GM12878 (cell line): Measurements from ENCODE around the gene TTYH1. TPM values are rescaled to one million over a fixed set of nuclear protein-coding genes. Genes with fewer than 3 reads are reported as not detected.
"Not testable (repeated sequence)": the region's sequence is repeated elsewhere in the genome, so short reads cannot be mapped to it uniquely, and the experiment has no call there.

Experiments used
- ATAC-seq: fragments of 200-7000 bp; cut with Tn5 transposase; 3 replicates; pipeline ENCODE4 v1.9.1; 2020; ENCODE audit warnings: mild to moderate bottlenecking, moderate library complexity
- BruUV-seq: library from RNA; stranded (reverse); fragments of 400-500 nt; replicated peaks from 2 replicates; lab custom pipeline; 2021; lab: Mats Ljungman, UMichigan
- CTCF ChIA-PET: fragments of 300-600 bp; sonication (Branson Sonifier 250); formaldehyde crosslinking; extraction: SDS; loops from one replicate; lab custom pipeline; 2021; ENCODE audit warnings: inconsistent platforms; lab: Yijun Ruan, JAX
- POLR2A ChIA-PET: fragments of 350-600 bp; formaldehyde crosslinking; extraction: SDS; loops from one replicate; lab custom pipeline; 2021; ENCODE audit warnings: inconsistent platforms; lab: Charles Lee
- RAD21 ChIA-PET: fragments of 300-600 bp; sonication (Branson Sonifier 250); formaldehyde crosslinking; loops from one replicate; lab custom pipeline; 2023; ENCODE audit warnings: antibody characterized with exemption; ENCODE audit not compliant: unreplicated experiment; lab: Charles Lee
- SMC1A ChIA-PET: fragments of 300-600 bp; sonication (Branson Sonifier 250); formaldehyde crosslinking; loops from one replicate; lab custom pipeline; 2023; ENCODE audit not compliant: unreplicated experiment, uncharacterized antibody; lab: Charles Lee
- DNase-seq: peaks from one replicate; pipeline ENCODE4 v3.0.0-alpha.2; 2011; ENCODE audit warnings: low read depth, low spot score
- FAIRE-seq: peaks from 3 replicates; lab custom pipeline; 2011; peaks lifted over from hg19 to GRCh38; lab: Jason Lieb, UNC
- H2AFZ ChIP-seq: 2 replicates; pipeline ENCODE4 v1.6.0; 2011; ENCODE audit warnings: low read depth, low read length, control low read depth; ENCODE audit not compliant: control insufficient read depth
- H3K27ac ChIP-seq: 2 replicates; pipeline ENCODE4 v1.5.1; 2011; ENCODE audit warnings: control low read depth; ENCODE audit not compliant: control insufficient read depth, insufficient read depth
- H3K27me3 ChIP-seq, 2 experiments: replicated peaks in 1 of 2; 2 replicates each; pipeline versions ENCODE4 v1.6.0 to v1.6.1; 2011; ENCODE audit warnings: low read length in 1 of 2; ENCODE audit not compliant: control insufficient read depth in 2 of 2, insufficient read depth in 2 of 2
- H3K36me3 ChIP-seq, 2 experiments: 2 replicates each; pipeline ENCODE4 v1.5.1; 2011; ENCODE audit warnings: low read length in 1 of 2; ENCODE audit not compliant: control insufficient read depth in 2 of 2, insufficient read depth in 2 of 2
- H3K4me1 ChIP-seq: 2 replicates; pipeline ENCODE4 v1.6.1; 2011; ENCODE audit warnings: mild to moderate bottlenecking, low read length, moderate library complexity, mixed read lengths; ENCODE audit not compliant: control insufficient read depth, insufficient read depth
- H3K4me2 ChIP-seq: 2 replicates; pipeline ENCODE4 v1.6.0; 2011; ENCODE audit warnings: control low read depth; ENCODE audit not compliant: control insufficient read depth, insufficient read depth
- H3K4me3 ChIP-seq: fragments of 200-600 bp; sonication (generic); 2 replicates; pipeline ENCODE4 v1.5.1; 2016
- H3K79me2 ChIP-seq: 2 replicates; pipeline ENCODE4 v1.6.0; 2011; ENCODE audit warnings: low read length; ENCODE audit not compliant: control insufficient read depth, insufficient read depth
- H3K9ac ChIP-seq: 2 replicates; pipeline ENCODE4 v1.8.0; 2011; ENCODE audit warnings: low read length, control low read depth, mixed read lengths; ENCODE audit not compliant: control insufficient read depth, insufficient read depth
- H3K9me3 ChIP-seq: replicated peaks from 3 replicates; pipeline ENCODE4 v1.5.1; 2011; ENCODE audit warnings: mild to moderate bottlenecking, low read length; ENCODE audit not compliant: control insufficient read depth, insufficient read depth
- H4K20me1 ChIP-seq: 2 replicates; pipeline ENCODE4 v1.6.0; 2011; ENCODE audit not compliant: control insufficient read depth, insufficient read depth
- IKZF1 ChIP-seq: fragments of 450-650 bp; conservative IDR thresholded peaks from 2 replicates; pipeline ENCODE4 v1.6.1; 2017; ENCODE audit warnings: antibody characterized with exemption, mild to moderate bottlenecking
- IKZF2 ChIP-seq, 2 experiments: fragments of 450-650 bp; IDR thresholded peaks; 2 replicates each; pipeline ENCODE4 v1.6.1; 2017; ENCODE audit warnings: mild to moderate bottlenecking in 2 of 2, moderate library complexity in 2 of 2
- WGBS: methylation state at CpG from one replicate; pipeline ENCODE4 v1.1.6; 2016; ENCODE audit warnings: low lambda C conversion rate; ENCODE audit not compliant: insufficient replicate concordance, insufficient coverage; ENCODE audit errors: missing lambda C conversion rate; 5-methylcytosine and 5-hydroxymethylcytosine counted together
- in situ Hi-C: fragments of 300-500 bp; cut with MboI; formaldehyde crosslinking; loops from 9 replicates; pipeline ENCODE4 v1.14.3; 2018; ENCODE audit warnings: mixed read lengths
- intact Hi-C: fragments of 100-400 bp; cut with micrococcal nuclease; formaldehyde crosslinking; loops from one replicate; pipeline ENCODE4 v1.14.2; 2022; ENCODE audit not compliant: unreplicated experiment
- polyA plus RNA-seq, 11 experiments: library from polyadenylated mRNA; depleted of rRNA in 4 of 11; unstranded in 6 of 11; stranded (reverse) in 5 of 11; fragments of >200 nt; fragmentation: Nextera tagmentation in 4 of 11; fragmentation: Illumina TruSeq in 1 of 11; extraction: Ambion mirVana in 4 of 11; extraction: Trizol in 1 of 11; gene quantifications; 1 replicate in 1 of 11; 2 replicates in 10 of 11; pipeline versions ENCODE4 v1.2.1 to v1.2.3, GENCODE V29; 2011 to 2016; ENCODE audit warnings: inconsistent platforms in 2 of 11, missing spikeins in 2 of 11, low read depth in 1 of 11
- total RNA-seq, 4 experiments: library from RNA; depleted of rRNA in 3 of 4; stranded (reverse); fragments of >200 nt in 3 of 4; fragmentation: Illumina TruSeq in 1 of 4; extraction: Trizol in 1 of 4; gene quantifications; 2 replicates each; pipeline versions ENCODE4 v1.2.1 to v1.2.3, GENCODE V29; 2013 to 2021
- TF ChIP-seq, protein P1 (sequence below): IDR thresholded peaks from 2 replicates; pipeline ENCODE4 v1.6.1; 2012; ENCODE audit warnings: mild to moderate bottlenecking, low read depth, low read length

The TTYH1 gene
- total and polyA plus RNA-seq, 10 of the 15 experiments (the other 5 are each of a cell fraction or from before 2014, with no cell fraction given): 0.01 to 0.36 (median 0.09) TPM; not detected in 3

DNA sequence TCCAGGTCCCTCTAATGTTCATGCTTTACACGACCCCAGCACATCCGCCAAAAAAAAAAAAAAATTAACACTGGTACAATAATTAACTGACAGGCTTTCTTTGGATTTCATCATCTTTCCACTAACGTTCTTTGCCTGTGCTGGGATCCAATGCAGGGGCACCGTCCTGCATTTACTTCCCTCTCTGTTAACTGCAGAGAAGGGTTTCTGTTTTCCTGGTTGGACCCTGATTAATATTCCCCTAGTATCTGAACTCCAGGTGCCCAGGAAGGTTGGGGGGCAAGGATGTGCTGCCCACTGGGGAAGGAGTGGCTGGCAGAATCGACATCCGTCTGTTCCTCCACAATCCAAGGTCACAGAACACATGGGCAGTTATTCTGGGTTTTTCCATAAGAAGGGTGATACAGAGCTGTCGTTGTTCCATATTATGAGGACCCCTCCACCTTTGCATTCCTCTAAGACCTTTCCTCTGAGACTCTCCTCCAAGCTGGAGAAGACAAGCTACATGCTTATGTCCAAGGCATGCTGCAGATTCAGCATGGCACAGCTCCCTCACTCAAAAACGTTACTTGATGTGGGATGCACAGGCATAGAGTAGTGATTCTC lies 46.1 kb upstream of the TTYH1 start:
- in situ Hi-C loops: no loop called here
- H3K4me3 ChIP-seq: no peak overlapping the region

DNA sequence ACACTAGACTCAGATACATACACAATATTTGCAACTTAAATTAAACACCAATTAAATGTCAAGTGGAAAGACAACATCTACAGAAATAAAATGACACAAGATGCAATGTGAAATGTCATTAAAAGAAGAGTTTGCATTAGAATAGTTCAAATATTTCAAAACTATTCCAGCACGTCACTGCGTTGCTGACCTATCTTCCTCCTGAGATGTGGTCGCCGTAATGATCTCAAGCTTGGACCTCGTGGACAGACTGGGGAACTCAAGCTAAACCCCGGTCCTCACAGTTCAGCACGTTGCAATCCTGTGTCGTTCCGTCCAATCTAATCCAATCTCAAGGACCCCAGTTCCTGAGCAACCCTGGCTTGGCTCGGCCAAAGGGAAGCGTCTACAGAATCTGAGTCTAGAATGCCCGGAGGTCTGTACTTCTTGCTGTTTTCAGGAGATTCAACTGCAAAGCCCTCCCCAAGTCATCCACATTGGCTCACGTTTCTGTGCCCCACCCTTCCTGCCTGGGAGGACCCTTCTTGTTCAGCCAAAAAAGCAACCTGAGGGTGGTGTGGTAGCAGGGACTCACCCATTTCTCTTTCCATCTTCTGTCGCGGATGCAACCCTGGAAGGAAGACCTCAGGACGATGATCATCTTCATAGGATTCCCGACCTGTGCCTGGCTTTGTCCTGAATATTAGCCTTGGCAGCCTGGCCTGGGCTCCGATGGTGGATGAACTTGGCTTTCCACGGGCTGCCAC lies 45.4 kb upstream of the TTYH1 start:
- WGBS: 6% methylated on average over 11 of the region's 19 CpGs
- SMC1A ChIA-PET: interaction anchor here (0.6 to 2.0 kb wide), 6 partner anchors 9 to 42 kb away, joined by 3 to 6 read pairs (median 4); no protein-coding TSS in a partner anchor
- in situ Hi-C loops, H3K27me3 ChIP-seq, DNase-seq, H3K27ac ChIP-seq, H3K9me3 ChIP-seq, H3K36me3 ChIP-seq, H3K79me2 ChIP-seq, H2AFZ ChIP-seq, H3K4me3 ChIP-seq, H3K9ac ChIP-seq, intact Hi-C loops, H3K4me2 ChIP-seq, H3K4me1 ChIP-seq, H4K20me1 ChIP-seq: not testable (repeated sequence)
- ATAC-seq (peak; percentile 54), FAIRE-seq (peak; percentile 18)
- POLR2A ChIA-PET: interaction anchor here (0.7 to 1.5 kb wide), 5 partner anchors 19 to 79 kb away, joined by 3 to 5 read pairs (median 3); no protein-coding TSS in a partner anchor
- RAD21 ChIA-PET: interaction anchor here (0.9 to 5.0 kb wide), 4 partner anchors 8 to 78 kb away, joined by 3 to 32 read pairs (median 5); no protein-coding TSS in a partner anchor
- TSS peak; percentile 79 for BruUV-seq
- CTCF ChIA-PET: interaction anchor here (0.6 to 6.7 kb wide), 5 partner anchors 15 to 248 kb away, joined by 3 to 68 read pairs (median 4); no protein-coding TSS in a partner anchor

More for the DNA sequence above, 46.1 kb upstream of the TTYH1 start:
- H3K27me3 ChIP-seq: peaks cover 0 to 7% of the 10 kb centered on the region in 2 experiments; a peak in 1 of 4 replicates
- no peak overlapping the region for H3K27ac ChIP-seq
- no peaks in the 10 kb centered on the region for H4K20me1 ChIP-seq
- no peak overlapping the region for H3K9ac ChIP-seq
- intact Hi-C loops: no loop called here
- ChIA-PET CTCF (interaction anchor here (1.3 to 6.7 kb wide), 3 partner anchors 14 to 44 kb away, joined by 4 to 68 read pairs (median 4); no protein-coding TSS in a partner anchor), POLR2A (interaction anchor here (0.7 to 1.2 kb wide), 3 partner anchors 19 to 26 kb away, joined by 3 to 5 read pairs (median 4); no protein-coding TSS in a partner anchor)
- 5% methylated on average over 8 of the region's 8 CpGs for WGBS
- ATAC-seq (peak; percentile 8; the same call in 1 of the 3 replicates), FAIRE-seq (no peak)
- H3K4me2 ChIP-seq: no peak overlapping the region
- no peaks in the 10 kb centered on the region for H3K79me2 ChIP-seq
- H3K4me1 ChIP-seq: peaks cover 3% of the 10 kb centered on the region; the same call in 1 of the 2 replicates
- peak in 1 of 2 experiments; percentile 11; a peak in 1 of 4 replicates for TF ChIP-seq IKZF2 (IDR thresholded peaks at IDR 0.05)
- TF ChIP-seq IKZF1: peak; percentile 61; the same call in 1 of the 2 replicates
- TF ChIP-seq, protein P1, sequence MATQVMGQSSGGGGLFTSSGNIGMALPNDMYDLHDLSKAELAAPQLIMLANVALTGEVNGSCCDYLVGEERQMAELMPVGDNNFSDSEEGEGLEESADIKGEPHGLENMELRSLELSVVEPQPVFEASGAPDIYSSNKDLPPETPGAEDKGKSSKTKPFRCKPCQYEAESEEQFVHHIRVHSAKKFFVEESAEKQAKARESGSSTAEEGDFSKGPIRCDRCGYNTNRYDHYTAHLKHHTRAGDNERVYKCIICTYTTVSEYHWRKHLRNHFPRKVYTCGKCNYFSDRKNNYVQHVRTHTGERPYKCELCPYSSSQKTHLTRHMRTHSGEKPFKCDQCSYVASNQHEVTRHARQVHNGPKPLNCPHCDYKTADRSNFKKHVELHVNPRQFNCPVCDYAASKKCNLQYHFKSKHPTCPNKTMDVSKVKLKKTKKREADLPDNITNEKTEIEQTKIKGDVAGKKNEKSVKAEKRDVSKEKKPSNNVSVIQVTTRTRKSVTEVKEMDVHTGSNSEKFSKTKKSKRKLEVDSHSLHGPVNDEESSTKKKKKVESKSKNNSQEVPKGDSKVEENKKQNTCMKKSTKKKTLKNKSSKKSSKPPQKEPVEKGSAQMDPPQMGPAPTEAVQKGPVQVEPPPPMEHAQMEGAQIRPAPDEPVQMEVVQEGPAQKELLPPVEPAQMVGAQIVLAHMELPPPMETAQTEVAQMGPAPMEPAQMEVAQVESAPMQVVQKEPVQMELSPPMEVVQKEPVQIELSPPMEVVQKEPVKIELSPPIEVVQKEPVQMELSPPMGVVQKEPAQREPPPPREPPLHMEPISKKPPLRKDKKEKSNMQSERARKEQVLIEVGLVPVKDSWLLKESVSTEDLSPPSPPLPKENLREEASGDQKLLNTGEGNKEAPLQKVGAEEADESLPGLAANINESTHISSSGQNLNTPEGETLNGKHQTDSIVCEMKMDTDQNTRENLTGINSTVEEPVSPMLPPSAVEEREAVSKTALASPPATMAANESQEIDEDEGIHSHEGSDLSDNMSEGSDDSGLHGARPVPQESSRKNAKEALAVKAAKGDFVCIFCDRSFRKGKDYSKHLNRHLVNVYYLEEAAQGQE: no peak
- TF ChIP-seq, all 136 proteins: peak for 2
- Histone ChIP-seq H3K9me3 (no peaks in the 10 kb centered on the region; the same call in 2 of the 3 replicates), H3K36me3 (no peaks in the 10 kb centered on the region), H2AFZ (no peak overlapping the region)
- ChIA-PET SMC1A (interaction anchor here (0.5 to 2.0 kb wide), 6 partner anchors 18 to 248 kb away, joined by 3 to 9 read pairs (median 5); no protein-coding TSS in a partner anchor), RAD21 (interaction anchor here (0.9 to 5.0 kb wide), 4 partner anchors 9 to 79 kb away, joined by 3 to 32 read pairs (median 5); no protein-coding TSS in a partner anchor)
- BruUV-seq: no TSS peak
- DNase-seq: no peak
